Naive B cell (primary cell): ENCODE results near the gene CYB561A3. TPM values are rescaled to one million over a fixed set of nuclear protein-coding genes. Genes with fewer than 3 reads are reported as not detected.

Experiments
- ATAC-seq, 2 donors: fragments of 150-1000 bp; cut with Tn5 transposase; 2 replicates each; pipeline ENCODE4 v1.10.0; 2021; ENCODE audit warnings: low read depth in 2 of 2, mild to moderate bottlenecking in 2 of 2, moderate library complexity in 2 of 2
- DNase-seq: peaks from one replicate; pipeline ENCODE4 v3.0.0; 2022
- H3K27ac Mint-ChIP-seq, 6 donors: one replicate each; pipeline ENCODE4 v1.8.0; 2020 to 2022; ENCODE audit warnings: mild to moderate bottlenecking in 6 of 6, mixed read lengths in 6 of 6, moderate library complexity in 5 of 6, inconsistent platforms in 2 of 6
- H3K27me3 Mint-ChIP-seq, 3 donors: one replicate each; pipeline ENCODE4 v1.8.0; 2021 to 2022; ENCODE audit warnings: mixed read lengths in 3 of 3, mild to moderate bottlenecking in 1 of 3
- H3K36me3 Mint-ChIP-seq, 2 donors: one replicate each; pipeline ENCODE4 v1.8.0; 2020 to 2022; ENCODE audit warnings: mixed read lengths in 2 of 2, inconsistent platforms in 1 of 2, mild to moderate bottlenecking in 1 of 2
- H3K4me1 Mint-ChIP-seq, 3 donors: one replicate each; pipeline ENCODE4 v1.8.0; 2020 to 2022; ENCODE audit warnings: mixed read lengths in 3 of 3, inconsistent platforms in 1 of 3, mild to moderate bottlenecking in 1 of 3, moderate library complexity in 1 of 3
- H3K4me3 Mint-ChIP-seq, 8 donors: one replicate each; pipeline ENCODE4 v1.8.0; 2020 to 2022; ENCODE audit warnings: mild to moderate bottlenecking in 8 of 8, mixed read lengths in 8 of 8, moderate library complexity in 8 of 8, inconsistent platforms in 2 of 8
- H3K9me3 Mint-ChIP-seq, 7 donors: one replicate each; pipeline ENCODE4 v1.8.0; 2020 to 2022; ENCODE audit warnings: mixed read lengths in 7 of 7, mild to moderate bottlenecking in 5 of 7, inconsistent platforms in 2 of 7, moderate library complexity in 1 of 7
- polyA plus RNA-seq, 6 donors: library from polyadenylated mRNA; unstranded; fragments of 300-500 nt; fragmentation: Illumina TruSeq; gene quantifications; one replicate each; pipeline ENCODE4 v1.2.3, GENCODE V29; 2021; ENCODE audit warnings: low read depth in 6 of 6

CYB561A3 gene
- polyA plus RNA-seq, 6 donors from 2014 or later, result 1,105 to 1,945 (median 1,251) TPM

- peaks cover 14 to 23% of the 10 kb centered on the region in 2 donors for H3K36me3 Mint-ChIP-seq
- ATAC-seq, result no peak
- no peaks in the 10 kb centered on the region for H3K27me3 Mint-ChIP-seq
- H3K4me3 Mint-ChIP-seq, result no peak overlapping the region
- H3K27ac Mint-ChIP-seq, result peak overlapping the region in 2 of 6 donors; percentile 24 to 53
- H3K9me3 Mint-ChIP-seq, result no peaks in the 10 kb centered on the region
- no peaks in the 10 kb centered on the region for H3K4me1 Mint-ChIP-seq
- DNase-seq, result no peak
Measured at GRCh38 chr11:61310749-61311148, 50.9 kb downstream of the CYB561A3 start.

- Mint-ChIP-seq H3K36me3 (peaks cover 8 to 19% of the 10 kb centered on the region in 2 donors), H3K27ac (peak overlapping the region in 1 of 6 donors; percentile 64), H3K4me3 (no peak overlapping the region), H3K27me3 (no peaks in the 10 kb centered on the region), H3K4me1 (no peaks in the 10 kb centered on the region), H3K9me3 (no peaks in the 10 kb centered on the region)
- no peak for ATAC-seq
- DNase-seq, result no peak
Measured at GRCh38 chr11:61309739-61310138, 51.9 kb downstream of the CYB561A3 start.

GRCh38 chr11:61309141-61309540, 52.5 kb downstream of the CYB561A3 start:
- ATAC-seq (no peak), DNase-seq (no peak)
- no peaks in the 10 kb centered on the region for H3K9me3 Mint-ChIP-seq
- H3K36me3 Mint-ChIP-seq, result peaks cover 8 to 17% of the 10 kb centered on the region in 2 donors
- H3K4me1 Mint-ChIP-seq, result no peaks in the 10 kb centered on the region
- no peak overlapping the region for H3K27ac Mint-ChIP-seq
- no peak overlapping the region for H3K4me3 Mint-ChIP-seq
- H3K27me3 Mint-ChIP-seq, result no peaks in the 10 kb centered on the region

GRCh38 chr11:61307354-61307753, 54.3 kb downstream of the CYB561A3 start:
- H3K4me1 Mint-ChIP-seq, result no peaks in the 10 kb centered on the region
- ATAC-seq, result no peak
- H3K9me3 Mint-ChIP-seq, result no peaks in the 10 kb centered on the region
- peaks cover 0 to 16% of the 10 kb centered on the region in 2 donors for H3K36me3 Mint-ChIP-seq
- no peak overlapping the region for H3K27ac Mint-ChIP-seq
- H3K4me3 Mint-ChIP-seq, result no peak overlapping the region
- H3K27me3 Mint-ChIP-seq, result no peaks in the 10 kb centered on the region
- DNase-seq, result no peak

- no peaks in the 10 kb centered on the region for H3K9me3 Mint-ChIP-seq
- ATAC-seq, result no peak
- no peaks in the 10 kb centered on the region for H3K27me3 Mint-ChIP-seq
- H3K4me3 Mint-ChIP-seq, result no peak overlapping the region
- peaks cover 8 to 19% of the 10 kb centered on the region in 2 donors for H3K36me3 Mint-ChIP-seq
- DNase-seq, result no peak
- H3K27ac Mint-ChIP-seq, result no peak overlapping the region
- H3K4me1 Mint-ChIP-seq, result no peaks in the 10 kb centered on the region
Measured at GRCh38 chr11:61306221-61306620, 55.5 kb downstream of the CYB561A3 start.

GRCh38 chr11:61305417-61305816, 56.3 kb downstream of the CYB561A3 start:
- Mint-ChIP-seq H3K27ac (no peak overlapping the region), H3K4me3 (no peak overlapping the region), H3K9me3 (no peaks in the 10 kb centered on the region), H3K27me3 (no peaks in the 10 kb centered on the region), H3K4me1 (no peaks in the 10 kb centered on the region), H3K36me3 (peaks cover 8 to 26% of the 10 kb centered on the region in 2 donors)
- no peak for ATAC-seq
- no peak for DNase-seq

GRCh38 chr11:61303725-61304124, 58.0 kb downstream of the CYB561A3 start:
- Mint-ChIP-seq H3K4me1 (no peaks in the 10 kb centered on the region), H3K9me3 (no peaks in the 10 kb centered on the region), H3K36me3 (peaks cover 8 to 26% of the 10 kb centered on the region in 2 donors), H3K27me3 (no peaks in the 10 kb centered on the region), H3K4me3 (no peak overlapping the region), H3K27ac (peak overlapping the region in 1 of 6 donors; percentile 41)
- DNase-seq, result no peak
- no peak for ATAC-seq

- Mint-ChIP-seq H3K27ac (peak overlapping the region in 2 of 6 donors; percentile 15 to 39), H3K27me3 (no peaks in the 10 kb centered on the region), H3K4me1 (no peaks in the 10 kb centered on the region), H3K9me3 (no peaks in the 10 kb centered on the region), H3K4me3 (peak overlapping the region in 1 of 8 donors; percentile 38), H3K36me3 (peaks cover 8 to 26% of the 10 kb centered on the region in 2 donors)
- no peak for DNase-seq
- no peak for ATAC-seq
Measured at GRCh38 chr11:61302550-61302949, 59.1 kb downstream of the CYB561A3 start.

Other genes starting within 250 kb of the CYB561A3 start
- 1 to 10 TPM; 1.0 to 4.6 (median 2.4) TPM for gene VPS37C, start 200.5 kb downstream of the CYB561A3 start, polyA plus RNA-seq
- gene PGA3, start 158.4 kb downstream of the CYB561A3 start, polyA plus RNA-seq, result not detected
- under 1 TPM in 1 of 6 donors, not detected in 5; 0.17 TPM for gene PGA4, start 139.5 kb downstream of the CYB561A3 start, polyA plus RNA-seq
- gene PGA5, start 120.7 kb downstream of the CYB561A3 start, polyA plus RNA-seq, result not detected
- gene VWCE, start 66.6 kb downstream of the CYB561A3 start, polyA plus RNA-seq, result under 1 TPM in 3 of 6 donors, not detected in 3; 0.24 to 0.79 (median 0.76) TPM
- gene DDB1, start 28.8 kb downstream of the CYB561A3 start, polyA plus RNA-seq, result 100 to 1,000 TPM; 103 to 177 (median 111) TPM
- 10 to 100 TPM; 38.3 to 62.2 (median 46.4) TPM for gene TKFC, start 28.7 kb downstream of the CYB561A3 start, polyA plus RNA-seq
- gene TMEM138, start 492 bp upstream of the CYB561A3 start, polyA plus RNA-seq, result 10 to 100 TPM; 37.9 to 56.4 (median 41.9) TPM
- 10 to 100 TPM; 36.4 to 76.6 (median 65.0) TPM for gene TMEM216, start 30.7 kb upstream of the CYB561A3 start, polyA plus RNA-seq
- 10 to 100 TPM; 26.3 to 43.8 (median 36.6) TPM for gene CPSF7, start 68.1 kb upstream of the CYB561A3 start, polyA plus RNA-seq
- 10 to 100 TPM; 65.7 to 83.3 (median 79.1) TPM for gene SDHAF2, start 68.2 kb upstream of the CYB561A3 start, polyA plus RNA-seq
- gene LRRC10B, start 146.9 kb upstream of the CYB561A3 start, polyA plus RNA-seq, result under 1 TPM in 1 of 6 donors, not detected in 5; 0.12 TPM
- not detected for gene SYT7, start 219.2 kb upstream of the CYB561A3 start, polyA plus RNA-seq